Gastrocnemius medialis (tissue), 4 donors: ENCODE data around the gene TYW1.
"Not testable (repeated sequence)": the region's sequence is repeated elsewhere in the genome, so short reads cannot be mapped to it uniquely, and the experiment has no call there.

ENCODE experiments used
- CTCF ChIP-seq, 5 experiments: fragments of 450-650 bp in 3 of 5; fragments of 200-600 bp in 2 of 5; sonication (generic) in 2 of 5; IDR thresholded peaks in 4 of 5; conservative IDR thresholded peaks in 1 of 5; 1 replicate in 4 of 5; 2 replicates in 1 of 5; pipeline ENCODE4 v1.5.1; 2016 to 2019; ENCODE audit warnings: antibody characterized with exemption in 5 of 5, mild to moderate bottlenecking in 3 of 5, moderate library complexity in 3 of 5
- POLR2A ChIP-seq, 2 donors: fragments of 450-650 bp; IDR thresholded peaks; one replicate each; pipeline ENCODE4 v1.6.1; 2017; ENCODE audit warnings: antibody characterized with exemption in 2 of 2, mild to moderate bottlenecking in 2 of 2, moderate library complexity in 2 of 2

- not testable (repeated sequence) for TF ChIP-seq CTCF (IDR thresholded peaks at IDR 0.05 in 4 of 5, conservative IDR thresholded peaks at IDR 0.05 in 1 of 5); POLR2A (IDR thresholded peaks at IDR 0.05)
Observed at GRCh38 chr7:67211650-67212330, 215.2 kb downstream of the TYW1 start.
